Mesendoderm (in vitro differentiated cells): Measurements from ENCODE around the gene KDM6B. TPM values are rescaled to one million over a fixed set of nuclear protein-coding genes. Genes with fewer than 3 reads are reported as not detected.

Experiments
- DNase-seq: peaks from one replicate; pipeline ENCODE4 v3.0.0; 2013
- H2AK5ac ChIP-seq: 2 replicates; pipeline ENCODE4 v1.6.1; 2013; ENCODE audit warnings: low read length, inconsistent platforms
- H2BK120ac ChIP-seq: 2 replicates; pipeline ENCODE4 v1.6.1; 2013; ENCODE audit warnings: low read depth, mild to moderate bottlenecking, low read length, moderate library complexity, mixed read lengths
- H2BK15ac ChIP-seq: replicated peaks from 2 replicates; pipeline ENCODE4 v1.6.1; 2013; ENCODE audit warnings: low read depth, mild to moderate bottlenecking, moderate library complexity
- H2BK5ac ChIP-seq: 2 replicates; pipeline ENCODE4 v1.6.1; 2013; ENCODE audit warnings: low read length, inconsistent platforms
- H3K18ac ChIP-seq: 2 replicates; pipeline ENCODE4 v1.6.1; 2013; ENCODE audit warnings: mild to moderate bottlenecking, low read length, mixed read lengths
- H3K23ac ChIP-seq: one replicate; pipeline ENCODE4 v1.6.1; 2013; ENCODE audit warnings: low read length
- H3K27ac ChIP-seq: 2 replicates; pipeline ENCODE4 v1.5.1; 2013; ENCODE audit warnings: low read depth, mild to moderate bottlenecking, inconsistent platforms, low read length, moderate library complexity
- H3K27me3 ChIP-seq: 2 replicates; pipeline ENCODE4 v1.6.1; 2013; ENCODE audit warnings: low read length, control low read depth, mild to moderate bottlenecking, inconsistent platforms; ENCODE audit not compliant: insufficient read depth, poor library complexity
- H3K36me3 ChIP-seq: 2 replicates; pipeline ENCODE4 v1.6.1; 2013; ENCODE audit warnings: low read length, inconsistent platforms; ENCODE audit not compliant: control insufficient read depth, insufficient read depth
- H3K4ac ChIP-seq: one replicate; pipeline ENCODE4 v1.6.1; 2013; ENCODE audit warnings: low read depth, mild to moderate bottlenecking, low read length, moderate library complexity
- H3K4me1 ChIP-seq: 2 replicates; pipeline ENCODE4 v1.6.1; 2013; ENCODE audit warnings: low read depth, low read length, inconsistent platforms; ENCODE audit not compliant: control insufficient read depth
- H3K4me2 ChIP-seq: 2 replicates; pipeline ENCODE4 v1.6.1; 2013; ENCODE audit warnings: low read length
- H3K4me3 ChIP-seq: 2 replicates; pipeline ENCODE4 v1.5.1; 2013; ENCODE audit warnings: mild to moderate bottlenecking, low read length
- H3K56ac ChIP-seq: one replicate; pipeline ENCODE4 v1.6.1; 2013; ENCODE audit warnings: low read length
- H3K79me1 ChIP-seq: 2 replicates; pipeline ENCODE4 v1.6.1; 2013; ENCODE audit warnings: low read length, inconsistent platforms
- H3K79me2 ChIP-seq: 2 replicates; pipeline ENCODE4 v1.6.1; 2013; ENCODE audit warnings: mild to moderate bottlenecking, low read length; ENCODE audit not compliant: control insufficient read depth, insufficient read depth
- H3K9ac ChIP-seq: 2 replicates; pipeline ENCODE4 v1.6.1; 2013; ENCODE audit warnings: low read length, inconsistent platforms
- H4K5ac ChIP-seq: one replicate; pipeline ENCODE4 v1.6.1; 2013; ENCODE audit warnings: low read length
- H4K8ac ChIP-seq: one replicate; pipeline ENCODE4 v1.6.1; 2013; ENCODE audit warnings: low read depth, mild to moderate bottlenecking, control low read depth, low read length, moderate library complexity
- WGBS: extraction: QIAGEN DNeasy Blood & Tissue Kit; methylation state at CpG from one replicate; pipeline ENCODE4 v1.1.7; 2013; ENCODE audit warnings: low lambda C conversion rate, missing lambda C conversion rate; ENCODE audit not compliant: insufficient coverage; ENCODE audit errors: extremely low coverage; 5-methylcytosine and 5-hydroxymethylcytosine counted together
- polyA plus RNA-seq, 2 experiments: library from polyadenylated mRNA; stranded (reverse); fragments of 200-250 nt; gene quantifications; one replicate each; pipeline ENCODE4 v1.2.3, GENCODE V29; 2013

The KDM6B gene
- 1.9 TPM for polyA plus RNA-seq (2013, experiment 1 of 2)
- polyA plus RNA-seq (2013, experiment 2 of 2): 1.8 TPM

GRCh38 chr17:7833795-7834541, at the start of gene KDM6B:
Gene KDM6B (plus strand): TSS chr17:7834217. CDS start chr17:7845555, 11,338 bp downstream.
- no peak within 1 kb of the TSS for H2BK5ac ChIP-seq
- peak within 1 kb of the TSS; percentile 65 for H3K9ac ChIP-seq
- H2BK15ac ChIP-seq: no peak within 1 kb of the TSS
- no peak within 1 kb of the TSS for H4K8ac ChIP-seq
- no peak within 1 kb of the TSS for H2AK5ac ChIP-seq
- no peak within 1 kb of the TSS for H3K23ac ChIP-seq
- H3K27ac ChIP-seq: peak within 1 kb of the TSS; percentile 72
- H3K4ac ChIP-seq: no peak within 1 kb of the TSS
- no peaks in the 10 kb centered on the region for H3K79me2 ChIP-seq
- H3K4me1 ChIP-seq: peaks cover 6% of the 10 kb centered on the region
- DNase-seq: peak; percentile 94
- whole genome bisulfite sequencing: no CpG with 5 or more reads among the region's 49 CpGs
- no peak within 1 kb of the TSS for H4K5ac ChIP-seq
- H3K18ac ChIP-seq: no peak within 1 kb of the TSS
- H3K4me3 ChIP-seq: peak within 1 kb of the TSS; percentile 39
- H3K4me2 ChIP-seq: peak within 1 kb of the TSS; percentile 99
- H3K27me3 ChIP-seq: no peaks in the 10 kb centered on the region
- H3K56ac ChIP-seq: peak within 1 kb of the TSS; percentile 90
- H3K79me1 ChIP-seq: no peaks in the 10 kb centered on the region
- H2BK120ac ChIP-seq: no peak within 1 kb of the TSS
- no peaks in the 10 kb centered on the region for H3K36me3 ChIP-seq

- WGBS: no CpG with 5 or more reads among the region's 21 CpGs
- no peaks in the 10 kb centered on the region for H3K79me1 ChIP-seq
- no peaks in the 10 kb centered on the region for H3K79me2 ChIP-seq
- no peak overlapping the region for H3K4me2 ChIP-seq
- no peak overlapping the region for H3K27ac ChIP-seq
- H3K27me3 ChIP-seq: no peaks in the 10 kb centered on the region
- H3K56ac ChIP-seq: no peak overlapping the region
- no peak overlapping the region for H4K5ac ChIP-seq
- H2BK5ac ChIP-seq: no peak overlapping the region
- H3K4me1 ChIP-seq: no peaks in the 10 kb centered on the region
- no peaks in the 10 kb centered on the region for H3K36me3 ChIP-seq
- H4K8ac ChIP-seq: no peak overlapping the region
- H2BK120ac ChIP-seq: no peak overlapping the region
- DNase-seq: no peak
- no peak overlapping the region for H3K4me3 ChIP-seq
- no peak overlapping the region for H3K23ac ChIP-seq
- no peak overlapping the region for H2BK15ac ChIP-seq
- no peak overlapping the region for H3K4ac ChIP-seq
- no peak overlapping the region for H2AK5ac ChIP-seq
- no peak overlapping the region for H3K9ac ChIP-seq
- no peak overlapping the region for H3K18ac ChIP-seq
These were observed 47.2 kb upstream of the KDM6B start for GRCh38 chr17:7786866-7787265.

GRCh38 chr17:7789131-7789530, 44.9 kb upstream of the KDM6B start:
- no peaks in the 10 kb centered on the region for H3K36me3 ChIP-seq
- no peak overlapping the region for H3K56ac ChIP-seq
- H3K4me3 ChIP-seq: no peak overlapping the region
- H3K4me1 ChIP-seq: no peaks in the 10 kb centered on the region
- no peak overlapping the region for H3K23ac ChIP-seq
- H2BK120ac ChIP-seq: no peak overlapping the region
- H3K4ac ChIP-seq: no peak overlapping the region
- H4K8ac ChIP-seq: no peak overlapping the region
- H3K79me2 ChIP-seq: no peaks in the 10 kb centered on the region
- no peak overlapping the region for H3K9ac ChIP-seq
- H4K5ac ChIP-seq: no peak overlapping the region
- H3K27ac ChIP-seq: no peak overlapping the region
- no peak overlapping the region for H3K18ac ChIP-seq
- H2BK15ac ChIP-seq: no peak overlapping the region
- H3K4me2 ChIP-seq: no peak overlapping the region
- H2AK5ac ChIP-seq: no peak overlapping the region
- no CpG with 5 or more reads among the region's 9 CpGs for WGBS
- no peak for DNase-seq
- no peaks in the 10 kb centered on the region for H3K27me3 ChIP-seq
- no peaks in the 10 kb centered on the region for H3K79me1 ChIP-seq
- H2BK5ac ChIP-seq: no peak overlapping the region

GRCh38 chr17:7790150-7790549, 43.9 kb upstream of the KDM6B start:
- H3K79me1 ChIP-seq: no peaks in the 10 kb centered on the region
- no peak overlapping the region for H4K5ac ChIP-seq
- H3K4me1 ChIP-seq: no peaks in the 10 kb centered on the region
- no peak for DNase-seq
- no peaks in the 10 kb centered on the region for H3K27me3 ChIP-seq
- H3K4me3 ChIP-seq: no peak overlapping the region
- H3K4ac ChIP-seq: no peak overlapping the region
- H2BK5ac ChIP-seq: no peak overlapping the region
- H3K36me3 ChIP-seq: no peaks in the 10 kb centered on the region
- H3K79me2 ChIP-seq: no peaks in the 10 kb centered on the region
- no peak overlapping the region for H3K18ac ChIP-seq
- H2BK120ac ChIP-seq: no peak overlapping the region
- no peak overlapping the region for H3K23ac ChIP-seq
- H3K27ac ChIP-seq: no peak overlapping the region
- H4K8ac ChIP-seq: no peak overlapping the region
- H3K9ac ChIP-seq: no peak overlapping the region
- WGBS: no CpG with 5 or more reads among the region's 5 CpGs
- no peak overlapping the region for H2BK15ac ChIP-seq
- H2AK5ac ChIP-seq: no peak overlapping the region
- H3K56ac ChIP-seq: no peak overlapping the region
- H3K4me2 ChIP-seq: no peak overlapping the region

- Histone ChIP-seq H4K5ac (no peak overlapping the region), H2AK5ac (no peak overlapping the region), H3K4ac (no peak overlapping the region), H2BK5ac (no peak overlapping the region), H3K56ac (no peak overlapping the region), H3K4me1 (no peaks in the 10 kb centered on the region), H3K79me2 (no peaks in the 10 kb centered on the region), H2BK15ac (no peak overlapping the region), H2BK120ac (no peak overlapping the region), H3K18ac (no peak overlapping the region), H4K8ac (no peak overlapping the region), H3K27ac (no peak overlapping the region), H3K4me3 (no peak overlapping the region), H3K79me1 (no peaks in the 10 kb centered on the region), H3K4me2 (no peak overlapping the region), H3K9ac (no peak overlapping the region), H3K23ac (no peak overlapping the region), H3K36me3 (no peaks in the 10 kb centered on the region), H3K27me3 (no peaks in the 10 kb centered on the region)
- no CpG with 5 or more reads among the region's 17 CpGs for WGBS
- no peak for DNase-seq
These were observed 41.4 kb upstream of the KDM6B start for GRCh38 chr17:7792611-7793010.
